GM19395 (cell line): ENCODE measurements around the gene OBSCN.

ENCODE experiments used
- ATAC-seq: cut with Tn5 transposase; IDR thresholded peaks from one replicate; pipeline ENCODE4 v1.9.1; 2021; ENCODE audit warnings: mild to moderate bottlenecking, moderate library complexity; ENCODE audit not compliant: unreplicated experiment

OBSCN gene

DNA sequence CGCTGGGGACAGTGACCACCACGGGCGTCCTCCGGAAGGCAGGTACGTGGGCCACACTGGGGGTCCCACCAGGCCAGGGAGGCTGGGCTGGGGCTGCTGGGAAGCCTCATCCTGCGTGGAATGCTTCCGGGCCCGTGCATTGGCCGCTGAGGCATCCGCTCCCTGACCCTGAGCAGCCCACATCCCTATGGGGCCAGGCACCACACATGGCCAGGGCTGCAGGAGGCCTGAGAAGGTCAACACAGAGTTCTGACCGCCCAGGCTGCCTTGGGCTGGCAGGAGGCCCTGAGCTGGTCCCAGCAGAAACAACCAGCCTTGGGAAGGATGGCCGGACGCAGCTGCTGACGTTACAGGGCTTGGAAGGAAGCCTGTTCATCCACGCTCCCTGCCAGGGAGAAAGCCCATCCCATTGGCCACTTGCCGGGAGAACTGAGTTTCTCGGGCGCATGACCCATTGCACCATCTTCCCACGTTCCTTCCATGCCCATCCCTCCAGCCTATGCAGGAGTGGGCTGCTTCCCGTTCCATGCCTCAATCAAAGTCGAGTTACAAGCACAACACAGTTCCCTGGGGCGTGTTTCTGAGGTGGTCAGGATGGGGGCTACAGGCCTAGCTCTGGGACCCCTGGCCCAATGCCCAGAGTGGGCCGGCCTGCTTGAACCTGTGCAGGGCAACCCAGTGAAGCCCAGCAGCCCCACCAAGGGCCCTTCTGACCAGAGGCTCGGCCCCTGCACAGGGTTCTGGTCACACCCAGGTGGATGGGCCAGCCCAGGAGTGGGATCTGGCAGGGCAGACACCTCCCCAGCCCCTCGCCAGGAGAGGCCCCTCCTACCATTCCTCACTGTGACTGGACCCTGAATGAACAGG lies 167.1 kb downstream of the OBSCN start:
- ATAC-seq = no peak

DNA sequence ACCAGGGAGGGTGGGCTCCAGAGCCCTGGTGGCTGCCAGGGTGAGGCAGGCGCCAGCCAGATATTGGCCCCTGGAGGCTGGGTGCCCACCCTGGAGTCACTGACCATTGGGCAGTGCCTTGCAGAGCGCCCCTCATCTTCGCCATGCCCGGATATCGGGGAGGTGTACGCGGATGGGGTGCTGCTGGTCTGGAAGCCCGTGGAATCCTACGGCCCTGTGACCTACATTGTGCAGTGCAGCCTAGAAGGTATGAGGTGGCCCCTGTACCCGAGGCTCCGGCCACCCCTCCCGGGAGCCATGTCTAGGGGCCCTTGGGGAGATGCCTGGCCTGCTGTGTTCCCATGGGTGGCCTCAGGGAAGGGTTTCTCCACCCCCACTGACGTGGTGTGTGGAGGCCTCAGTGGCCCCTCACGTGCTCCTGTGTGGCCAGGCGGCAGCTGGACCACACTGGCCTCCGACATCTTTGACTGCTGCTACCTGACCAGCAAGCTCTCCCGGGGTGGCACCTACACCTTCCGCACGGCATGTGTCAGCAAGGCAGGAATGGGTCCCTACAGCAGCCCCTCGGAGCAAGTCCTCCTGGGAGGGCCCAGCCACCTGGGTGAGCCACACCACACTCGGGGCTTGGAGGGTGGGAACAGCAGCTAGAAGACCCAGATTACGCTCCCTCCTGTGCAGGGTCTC lies 167.9 kb downstream of the OBSCN start:
- no peak for ATAC-seq

DNA sequence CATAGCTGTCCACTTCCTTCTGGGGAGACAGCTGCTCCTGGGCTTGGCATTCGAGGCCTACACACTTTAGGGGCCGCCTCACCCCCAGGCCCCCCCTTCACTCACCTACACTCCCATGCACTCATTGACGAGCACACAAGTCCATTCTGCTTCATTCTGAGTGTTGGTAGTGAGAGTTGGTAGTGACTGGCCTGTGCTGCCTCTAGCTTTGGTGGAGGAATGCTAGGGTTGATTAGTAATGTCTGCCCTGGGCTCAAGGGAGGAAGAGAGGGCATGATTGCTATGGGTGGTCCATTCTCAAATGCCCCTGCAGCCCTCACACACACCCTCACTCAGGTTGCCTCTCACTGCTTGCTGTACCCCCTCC lies 168.4 kb downstream of the OBSCN start:
- no peak for ATAC-seq

DNA sequence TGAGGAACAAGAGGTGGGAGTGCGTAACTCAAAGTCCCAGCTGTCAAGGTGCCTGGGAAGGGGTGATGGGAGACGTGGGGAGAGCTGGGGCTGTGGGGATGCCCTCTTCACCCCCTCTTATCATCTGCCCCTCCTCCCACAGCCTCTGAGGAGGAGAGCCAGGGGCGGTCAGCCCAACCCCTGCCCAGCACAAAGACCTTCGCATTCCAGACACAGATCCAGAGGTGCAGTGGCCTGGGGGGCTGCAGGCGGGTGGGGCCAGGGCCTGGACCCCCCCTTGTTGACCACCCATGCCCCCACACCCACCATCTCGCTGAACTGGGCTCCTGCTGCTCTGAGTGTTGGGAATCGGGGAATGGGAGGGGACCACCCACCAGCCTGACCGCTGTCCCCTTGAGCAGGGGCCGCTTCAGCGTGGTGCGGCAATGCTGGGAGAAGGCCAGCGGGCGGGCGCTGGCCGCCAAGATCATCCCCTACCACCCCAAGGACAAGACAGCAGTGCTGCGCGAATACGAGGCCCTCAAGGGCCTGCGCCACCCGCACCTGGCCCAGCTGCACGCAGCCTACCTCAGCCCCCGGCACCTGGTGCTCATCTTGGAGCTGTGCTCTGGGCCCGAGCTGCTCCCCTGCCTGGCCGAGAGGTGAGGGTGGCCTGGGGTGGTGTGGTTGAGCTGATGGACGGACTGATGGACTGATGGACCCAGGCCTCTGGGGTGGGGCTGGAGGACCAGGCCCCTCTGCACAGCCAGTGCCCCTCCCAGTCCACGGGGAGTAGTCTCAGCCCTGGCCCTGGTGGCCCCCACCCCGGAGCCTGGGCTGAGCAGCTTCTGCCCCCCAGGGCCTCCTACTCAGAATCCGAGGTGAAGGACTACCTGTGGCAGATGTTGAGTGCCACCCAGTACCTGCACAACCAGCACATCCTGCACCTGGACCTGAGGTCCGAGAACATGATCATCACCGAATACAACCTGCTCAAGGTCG lies 169.1 kb downstream of the OBSCN start:
- ATAC-seq = no peak

DNA sequence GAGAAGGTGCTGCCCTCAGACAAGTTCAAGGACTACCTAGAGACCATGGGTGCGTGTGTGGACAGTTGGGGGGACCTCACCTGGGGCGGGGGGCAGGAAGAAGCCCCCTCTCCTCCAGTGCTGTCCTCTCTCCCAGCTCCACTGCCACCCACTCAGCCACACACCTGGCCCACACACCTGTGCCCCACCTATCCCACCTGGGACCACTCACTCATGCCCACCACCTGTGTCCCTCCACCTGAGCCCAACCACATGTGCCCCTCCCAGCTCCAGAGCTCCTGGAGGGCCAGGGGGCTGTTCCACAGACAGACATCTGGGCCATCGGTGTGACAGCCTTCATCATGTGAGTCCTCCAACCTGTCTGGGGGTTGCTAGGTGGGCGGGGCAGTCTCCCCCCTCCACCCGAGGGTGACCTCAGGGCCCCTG lies 169.8 kb downstream of the OBSCN start:
- ATAC-seq = no peak

DNA sequence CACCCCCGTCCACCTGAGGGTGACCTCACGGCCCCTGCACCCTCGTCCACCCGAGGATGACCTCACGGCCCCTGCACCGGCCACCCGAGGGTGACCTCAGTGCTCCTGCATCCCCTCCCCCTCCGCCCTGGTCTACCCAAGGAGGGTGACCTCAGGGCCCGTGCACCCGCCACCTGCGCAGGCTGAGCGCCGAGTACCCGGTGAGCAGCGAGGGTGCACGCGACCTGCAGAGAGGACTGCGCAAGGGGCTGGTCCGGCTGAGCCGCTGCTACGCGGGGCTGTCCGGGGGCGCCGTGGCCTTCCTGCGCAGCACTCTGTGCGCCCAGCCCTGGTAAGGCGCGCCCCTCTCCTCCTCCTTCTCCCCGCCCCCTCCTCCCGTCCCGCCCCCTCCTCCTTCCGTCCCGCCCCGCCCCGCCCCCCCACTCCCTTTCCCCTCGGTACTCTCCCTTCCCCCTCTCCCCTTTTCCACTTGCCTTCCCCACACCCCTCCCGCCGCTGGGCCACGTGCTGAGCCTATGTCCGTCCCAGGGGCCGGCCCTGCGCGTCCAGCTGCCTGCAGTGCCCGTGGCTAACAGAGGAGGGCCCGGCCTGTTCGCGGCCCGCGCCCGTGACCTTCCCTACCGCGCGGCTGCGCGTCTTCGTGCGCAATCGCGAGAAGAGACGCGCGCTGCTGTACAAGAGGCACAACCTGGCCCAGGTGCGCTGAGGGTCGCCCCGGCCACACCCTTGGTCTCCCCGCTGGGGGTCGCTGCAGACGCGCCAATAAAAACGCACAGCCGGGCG lies 170.4 kb downstream of the OBSCN start:
- no peak for ATAC-seq

DNA sequence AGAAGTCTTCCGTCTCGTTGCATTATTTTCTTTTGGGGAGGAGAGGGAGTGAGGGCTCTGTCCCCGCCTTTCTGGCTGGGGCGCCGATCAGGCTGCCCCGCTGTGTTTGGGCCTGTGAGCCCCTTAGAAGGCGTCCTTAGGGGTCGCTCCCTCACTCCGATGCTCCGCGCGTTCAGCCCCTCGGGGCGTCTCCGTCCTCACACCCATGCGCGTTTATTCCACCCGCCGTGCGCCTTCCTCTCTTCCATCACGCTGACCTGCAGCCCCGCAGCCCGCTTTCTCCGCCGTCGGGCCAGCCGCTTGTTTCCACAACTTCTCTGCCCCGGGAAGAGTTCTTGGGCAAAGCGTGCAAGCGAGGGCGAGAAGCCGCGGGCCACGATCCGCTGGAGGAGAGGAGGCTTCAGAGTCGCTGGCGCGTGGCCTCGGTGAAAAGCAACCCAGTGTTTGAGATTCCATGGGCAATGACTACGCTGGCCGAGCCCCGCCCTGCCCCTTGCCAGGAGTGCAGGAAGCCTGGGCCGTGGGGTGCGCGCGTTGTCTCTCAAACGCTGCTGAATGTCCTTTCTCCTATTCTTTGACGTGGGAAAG lies 171.1 kb downstream of the OBSCN start:
- no peak for ATAC-seq

DNA sequence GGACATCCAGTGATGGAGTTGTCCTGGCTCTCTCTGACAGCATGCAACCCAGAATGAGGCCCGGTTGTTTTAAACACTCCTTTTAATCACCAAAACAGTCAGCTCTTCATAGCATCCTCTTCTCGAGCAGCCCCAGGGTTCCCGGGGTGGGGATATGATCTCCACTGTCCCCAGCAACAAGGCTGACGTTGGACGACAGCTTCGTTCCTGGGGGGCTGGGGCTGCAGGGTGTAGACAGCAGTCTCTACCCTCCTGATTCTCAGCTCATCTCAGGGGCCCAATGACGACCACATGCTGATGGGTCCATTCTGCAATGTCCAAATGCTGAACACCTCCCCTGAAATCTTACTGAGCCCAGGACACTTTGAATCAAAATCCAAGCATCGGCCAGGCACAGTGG lies 171.8 kb downstream of the OBSCN start:
- ATAC-seq = no peak

DNA sequence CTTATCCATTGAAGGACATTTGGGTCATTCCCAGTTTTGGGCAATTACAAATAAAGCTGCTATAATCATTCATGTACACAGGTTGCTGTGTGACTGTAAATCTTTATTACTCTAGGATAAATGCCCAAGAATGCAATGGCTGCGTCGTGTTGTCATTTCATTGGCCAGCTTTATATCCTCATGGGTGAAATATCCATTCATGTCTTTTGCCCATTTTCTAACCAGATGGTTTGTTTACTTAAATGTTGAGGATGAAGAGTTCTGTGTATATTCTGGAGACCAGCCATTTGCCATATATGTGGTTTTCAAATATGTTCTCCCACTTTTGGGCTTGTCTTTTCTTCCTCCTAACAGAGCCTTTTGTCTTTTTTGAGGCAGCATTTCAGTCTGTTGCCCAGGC lies 173.5 kb downstream of the OBSCN start:
- ATAC-seq = no peak

DNA sequence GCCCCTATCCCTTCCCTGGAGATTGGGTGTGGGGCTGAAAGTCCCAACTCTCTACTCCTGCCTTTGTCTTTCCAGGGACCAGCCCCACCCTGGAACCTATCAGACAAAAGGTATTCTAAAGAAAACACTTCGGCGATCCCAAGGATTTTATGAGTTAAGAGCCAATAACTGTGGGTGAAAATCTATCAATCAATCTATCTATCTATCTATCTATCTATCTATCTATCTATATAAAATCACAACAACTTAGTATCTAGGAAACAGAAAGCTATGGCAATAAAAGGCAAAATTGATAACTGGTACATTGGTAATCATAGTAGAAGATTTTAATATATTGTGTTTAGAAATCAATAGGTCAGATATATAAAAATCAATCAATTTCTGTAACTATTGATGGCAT lies 175.9 kb downstream of the OBSCN start:
- no peak for ATAC-seq

DNA sequence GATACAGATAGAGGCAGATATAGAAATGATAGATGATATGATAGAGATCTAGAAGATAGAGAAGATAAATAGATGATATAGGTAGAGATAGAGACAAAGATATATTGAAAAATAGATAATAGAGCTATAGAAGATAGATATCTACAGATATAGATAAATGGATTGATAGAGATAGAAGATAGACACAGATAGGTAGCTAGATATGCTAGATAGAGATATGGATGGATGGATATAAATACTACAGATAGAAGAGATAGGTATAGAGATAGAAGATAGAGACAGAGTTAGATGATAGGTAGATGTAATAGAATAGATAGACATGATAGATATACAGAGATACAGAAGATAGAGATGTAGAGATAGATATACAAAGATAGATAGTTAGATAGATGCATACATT lies 177.4 kb downstream of the OBSCN start:
- ATAC-seq = no peak

DNA sequence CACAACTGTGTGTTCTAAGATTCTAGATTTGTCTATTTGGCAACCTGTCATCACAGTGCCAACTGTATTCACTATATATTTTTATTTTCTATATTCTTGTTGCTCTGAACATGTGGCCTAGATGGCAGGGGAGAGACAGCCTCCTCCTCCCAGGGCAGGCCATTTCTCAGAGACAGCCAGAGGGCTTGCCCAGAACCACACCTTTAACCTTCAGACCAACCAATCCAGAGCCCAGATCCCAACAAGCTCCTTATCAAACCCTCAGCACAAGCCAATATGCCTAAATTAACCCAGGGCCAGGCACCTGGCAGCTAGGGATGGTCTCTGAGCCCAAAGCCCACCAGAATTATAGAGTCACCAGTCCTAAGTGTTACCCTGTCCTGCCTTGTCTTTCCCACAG lies 179.5 kb downstream of the OBSCN start:
- no peak for ATAC-seq

DNA sequence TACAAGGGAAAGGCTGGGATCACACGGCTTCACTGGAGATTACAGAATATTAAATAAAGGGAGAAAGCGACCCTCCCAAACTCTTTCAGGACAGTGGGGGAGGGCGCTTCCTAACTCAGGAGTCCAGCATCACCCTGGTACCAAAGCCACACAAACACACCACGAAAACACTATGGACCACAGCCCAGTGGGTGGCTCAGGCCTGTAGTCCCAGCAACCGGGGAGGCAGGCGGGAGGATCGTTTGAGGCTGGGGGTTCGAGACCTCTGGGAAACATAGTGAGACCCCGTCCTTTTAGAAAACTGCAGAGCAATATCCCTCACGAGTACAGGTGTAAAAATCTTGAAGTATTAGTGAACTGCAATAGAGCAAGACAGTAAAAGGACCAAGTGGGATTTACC lies 182.8 kb downstream of the OBSCN start:
- no peak for ATAC-seq

DNA sequence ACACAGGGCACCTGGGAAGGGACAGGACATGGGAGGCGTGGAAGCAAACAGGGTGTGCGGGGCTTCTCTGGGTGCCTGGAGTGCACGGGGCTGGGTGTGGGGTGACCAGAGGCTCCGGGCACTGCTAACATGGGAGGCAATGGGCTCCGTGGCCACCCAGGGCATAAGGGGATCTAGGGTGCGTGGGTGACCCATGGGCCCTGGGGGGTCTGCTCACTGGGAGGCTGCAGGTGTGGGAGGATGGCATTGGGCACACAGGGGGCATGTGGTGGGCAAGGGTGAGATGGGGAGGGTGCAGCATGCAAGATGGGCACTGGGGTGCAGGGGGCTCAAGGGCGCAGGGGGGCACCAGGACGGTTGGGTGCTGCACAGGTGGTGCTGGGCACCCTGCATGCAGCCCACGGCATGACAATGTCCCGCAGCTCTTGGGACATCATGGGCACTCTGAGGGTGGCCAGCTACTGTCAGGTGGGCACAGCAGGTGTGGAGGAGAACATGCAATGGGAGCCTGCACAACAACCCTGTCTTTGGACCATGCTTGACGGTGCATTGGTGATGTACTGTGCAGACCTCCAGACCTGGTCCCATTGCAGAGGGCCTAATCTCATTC lies 183.7 kb downstream of the OBSCN start:
- no peak for ATAC-seq

DNA sequence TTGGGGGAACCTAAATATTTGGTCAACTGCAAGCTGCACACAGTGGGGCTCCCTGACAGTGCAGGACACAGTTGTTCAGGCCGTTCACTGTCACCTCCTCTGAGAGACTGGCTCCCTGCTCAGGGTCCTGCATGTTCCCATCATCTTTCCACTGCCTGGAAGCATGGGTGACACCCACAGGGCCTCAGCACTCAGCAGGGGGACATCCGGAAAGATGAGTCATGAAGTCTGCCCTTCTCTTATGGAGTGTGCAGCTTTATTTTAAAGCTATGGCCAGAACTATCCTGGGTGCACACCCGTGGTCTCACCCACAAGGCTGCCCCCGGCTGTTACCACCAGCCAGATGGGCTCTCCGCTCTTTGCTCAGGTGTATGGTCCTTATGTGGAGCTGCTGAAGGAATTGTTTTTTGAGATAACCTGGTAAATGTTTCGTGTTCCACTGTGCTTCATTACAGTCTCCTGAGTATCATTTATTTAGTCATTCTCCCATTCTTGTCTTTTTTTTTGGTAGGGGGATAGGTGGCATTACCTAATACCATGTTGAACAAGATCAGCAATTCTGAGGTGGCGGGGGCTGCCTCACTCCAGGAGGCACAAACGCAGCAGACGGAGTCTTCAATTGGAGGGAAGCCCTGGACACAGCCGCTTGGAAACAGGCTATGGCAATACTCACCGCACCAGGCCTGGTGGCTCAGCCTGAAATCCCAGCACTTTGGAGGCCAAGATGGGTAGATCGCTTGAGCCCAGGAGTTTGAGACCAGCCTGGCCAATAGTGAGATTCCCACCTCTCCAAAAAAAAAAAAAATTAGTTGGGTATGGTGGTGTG lies 184.5 kb downstream of the OBSCN start:
- ATAC-seq = no peak

DNA sequence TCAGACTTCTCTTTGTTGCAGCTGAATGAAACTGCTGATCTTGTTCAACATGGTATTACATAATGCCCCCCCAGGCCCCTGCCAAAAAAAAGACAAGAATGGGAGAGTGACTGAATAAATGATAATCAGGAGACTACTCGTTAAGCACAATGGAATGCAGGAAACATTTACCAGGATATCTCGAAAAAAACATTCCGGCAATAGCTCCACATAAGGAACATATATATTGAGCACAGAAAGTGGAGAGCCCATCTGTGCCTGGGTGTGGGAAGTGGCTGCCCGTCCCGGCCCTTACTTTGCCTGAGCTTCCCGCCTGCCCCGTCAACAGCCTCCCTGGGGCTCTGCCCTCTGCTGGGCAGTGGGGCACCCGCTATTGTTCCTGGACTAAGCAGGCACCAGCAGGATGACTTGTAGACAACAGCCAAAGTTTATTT lies 185.4 kb downstream of the OBSCN start:
- ATAC-seq = no peak

DNA sequence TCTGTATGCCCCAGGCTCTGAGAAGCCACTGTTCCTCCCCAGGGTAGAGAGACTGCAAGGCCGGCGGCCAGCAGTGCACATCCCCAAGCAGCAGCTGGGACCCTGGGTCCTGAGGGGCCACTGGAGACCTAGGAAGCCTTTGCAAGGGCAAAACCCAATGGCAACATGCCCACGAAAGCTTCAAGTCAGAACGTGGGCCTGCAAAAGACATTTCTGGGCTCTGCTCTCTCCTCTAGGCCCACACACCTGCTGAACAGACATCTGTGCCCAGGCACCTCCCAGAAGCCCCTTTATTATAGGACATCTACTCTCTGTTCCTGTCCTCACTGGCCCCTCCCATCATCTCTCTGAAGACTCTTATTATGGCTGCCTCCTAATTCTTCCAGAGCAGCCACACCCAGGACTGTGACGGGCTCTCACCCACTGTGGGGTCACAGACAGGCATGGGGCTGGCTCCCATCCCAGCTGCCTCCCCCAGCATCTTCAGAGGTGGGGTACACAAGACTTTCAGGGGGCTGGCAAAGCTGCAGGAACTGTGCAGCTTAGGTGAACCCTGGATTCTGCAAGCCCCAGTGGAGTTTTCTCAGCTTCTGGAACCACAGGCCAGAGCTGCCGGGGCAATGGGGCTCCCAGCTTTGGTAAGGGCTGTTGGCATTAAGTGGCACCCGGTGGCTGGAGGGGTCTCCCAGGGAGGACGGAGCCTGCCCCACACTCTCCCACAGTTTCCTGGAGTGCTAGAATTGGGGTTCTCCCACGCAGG lies 186.1 kb downstream of the OBSCN start:
- ATAC-seq = no peak
